ENCODE results near the gene EFCAB7. TPM values are rescaled to one million over a fixed set of nuclear protein-coding genes. Genes with fewer than 3 reads are reported as not detected.
A peak's percentile ranks its signal among the peaks of the same experiment; 100 is the strongest.
"Not testable (repeated sequence)": the region's sequence is repeated elsewhere in the genome, so short reads cannot be mapped to it uniquely, and the experiment has no call there.

The EFCAB7 gene
- total RNA-seq, 1 experiment from 2014 or later = 2.8 TPM

- H3K4me3 Mint-ChIP-seq; POLR2A ChIA-PET; DNase-seq (ENCODE audit: low spot score); H3K27ac Mint-ChIP-seq; H3K36me3 Mint-ChIP-seq; H3K27me3 Mint-ChIP-seq (ENCODE audit: low read depth); H3K9me3 Mint-ChIP-seq: not testable (repeated sequence)
- CTCF ChIA-PET = interaction anchor here (0.6 to 2.9 kb wide), 10 partner anchors 9 to 230 kb away, joined by 3 to 21 read pairs (median 4); partner anchors contain the start of genes EFCAB7 and PGM1
- peak; percentile 29; the same call in 1 of the 2 replicates for ATAC-seq
- TF ChIP-seq, protein P1, sequence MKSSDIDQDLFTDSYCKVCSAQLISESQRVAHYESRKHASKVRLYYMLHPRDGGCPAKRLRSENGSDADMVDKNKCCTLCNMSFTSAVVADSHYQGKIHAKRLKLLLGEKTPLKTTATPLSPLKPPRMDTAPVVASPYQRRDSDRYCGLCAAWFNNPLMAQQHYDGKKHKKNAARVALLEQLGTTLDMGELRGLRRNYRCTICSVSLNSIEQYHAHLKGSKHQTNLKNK (CRISPR knock-in tag; IDR thresholded peaks at IDR 0.05) = peak; percentile 32; the same call in 1 of the 2 replicates
- TF ChIP-seq, protein P2, sequence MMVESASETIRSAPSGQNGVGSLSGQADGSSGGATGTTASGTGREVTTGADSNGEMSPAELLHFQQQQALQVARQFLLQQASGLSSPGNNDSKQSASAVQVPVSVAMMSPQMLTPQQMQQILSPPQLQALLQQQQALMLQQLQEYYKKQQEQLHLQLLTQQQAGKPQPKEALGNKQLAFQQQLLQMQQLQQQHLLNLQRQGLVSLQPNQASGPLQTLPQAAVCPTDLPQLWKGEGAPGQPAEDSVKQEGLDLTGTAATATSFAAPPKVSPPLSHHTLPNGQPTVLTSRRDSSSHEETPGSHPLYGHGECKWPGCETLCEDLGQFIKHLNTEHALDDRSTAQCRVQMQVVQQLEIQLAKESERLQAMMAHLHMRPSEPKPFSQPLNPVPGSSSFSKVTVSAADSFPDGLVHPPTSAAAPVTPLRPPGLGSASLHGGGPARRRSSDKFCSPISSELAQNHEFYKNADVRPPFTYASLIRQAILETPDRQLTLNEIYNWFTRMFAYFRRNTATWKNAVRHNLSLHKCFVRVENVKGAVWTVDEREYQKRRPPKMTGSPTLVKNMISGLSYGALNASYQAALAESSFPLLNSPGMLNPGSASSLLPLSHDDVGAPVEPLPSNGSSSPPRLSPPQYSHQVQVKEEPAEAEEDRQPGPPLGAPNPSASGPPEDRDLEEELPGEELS (CRISPR knock-in tag; IDR thresholded peaks at IDR 0.05) = peak; percentile 13; the same call in 1 of the 2 replicates
- peak; percentile 9; the same call in 1 of the 2 replicates for TF ChIP-seq ETV6 (CRISPR knock-in tag; IDR thresholded peaks at IDR 0.05)
- H3K4me1 Mint-ChIP-seq = peaks cover 31% of the 10 kb centered on the region
These were observed 51.0 kb downstream of the EFCAB7 start for GRCh38 chr1:63574203-63574796.

GRCh38 chr1:63575340-63575826, 52.1 kb downstream of the EFCAB7 start:
- ChIA-PET CTCF (interaction anchor here (0.6 to 2.9 kb wide), 22 partner anchors 9 to 673 kb away, joined by 3 to 21 read pairs (median 4); partner anchors contain the start of genes EFCAB7, ITGB3BP and PGM1), POLR2A (no interaction called here)
- Mint-ChIP-seq H3K27me3 (ENCODE audit: low read depth) (no peaks in the 10 kb centered on the region), H3K27ac (no peak overlapping the region), H3K36me3 (peaks cover 7% of the 10 kb centered on the region), H3K9me3 (peaks cover 7% of the 10 kb centered on the region), H3K4me1 (peaks cover 20% of the 10 kb centered on the region), H3K4me3 (no peak overlapping the region)
- TF ChIP-seq AFF4 (CRISPR knock-in tag; IDR thresholded peaks at IDR 0.05; ENCODE audit: borderline replicate concordance) (no peak), CTCF (IDR thresholded peaks at IDR 0.05) (peak; percentile 89)
- DNase-seq (ENCODE audit: low spot score) = no peak
- peak; percentile 79 for ATAC-seq

GRCh38 chr1:63586326-63586725, 63.0 kb downstream of the EFCAB7 start:
- peaks cover 16% of the 10 kb centered on the region; the same call in 1 of the 2 replicates for H3K36me3 Mint-ChIP-seq
- ATAC-seq; H3K4me3 Mint-ChIP-seq; H3K4me1 Mint-ChIP-seq; H3K27me3 Mint-ChIP-seq (ENCODE audit: low read depth); DNase-seq (ENCODE audit: low spot score); H3K27ac Mint-ChIP-seq; CTCF ChIA-PET; H3K9me3 Mint-ChIP-seq; POLR2A ChIA-PET: not testable (repeated sequence)

DNA sequence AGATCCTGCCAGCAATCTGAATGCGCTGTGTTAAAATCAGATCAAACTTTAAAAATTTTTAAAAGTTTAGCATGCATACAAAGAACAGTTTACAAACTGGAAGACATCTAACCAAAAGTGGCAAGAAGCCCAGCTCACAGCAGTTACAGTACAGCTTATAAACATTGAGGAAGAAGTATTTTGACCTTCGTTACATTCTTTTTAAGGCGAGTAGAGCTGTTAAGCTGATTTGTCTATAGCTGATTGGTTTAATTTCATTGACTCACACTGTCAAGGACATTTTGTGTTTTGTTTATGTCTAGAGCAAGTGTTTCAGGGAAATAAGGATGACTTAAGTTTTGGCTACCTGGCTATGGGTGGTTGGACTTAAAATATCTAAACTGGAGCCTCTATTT, 66.8 kb downstream of the EFCAB7 start:
- Mint-ChIP-seq H3K27ac (no peak overlapping the region), H3K4me3 (no peak overlapping the region), H3K9me3 (peaks cover 4% of the 10 kb centered on the region), H3K36me3 (0 out of 2 replicates have a peak, but pooled peaks cover 5% of the 10 kb centered on the region), H3K27me3 (ENCODE audit: low read depth) (no peaks in the 10 kb centered on the region), H3K4me1 (peaks cover 11% of the 10 kb centered on the region)
- ATAC-seq (no peak), DNase-seq (ENCODE audit: low spot score) (no peak)
- CTCF ChIA-PET = no interaction called here
- POLR2A ChIA-PET = no interaction called here
- TF ChIP-seq ETV6 (CRISPR knock-in tag; IDR thresholded peaks at IDR 0.05) (no peak), RORB (CRISPR knock-in tag; IDR thresholded peaks at IDR 0.05) (no peak), AR (CRISPR knock-in tag; IDR thresholded peaks at IDR 0.05) (no peak), NR1H2 (CRISPR knock-in tag; IDR thresholded peaks at IDR 0.05) (no peak), NR2C2 (CRISPR knock-in tag; IDR thresholded peaks at IDR 0.05) (no peak)
- TF ChIP-seq, protein P3, sequence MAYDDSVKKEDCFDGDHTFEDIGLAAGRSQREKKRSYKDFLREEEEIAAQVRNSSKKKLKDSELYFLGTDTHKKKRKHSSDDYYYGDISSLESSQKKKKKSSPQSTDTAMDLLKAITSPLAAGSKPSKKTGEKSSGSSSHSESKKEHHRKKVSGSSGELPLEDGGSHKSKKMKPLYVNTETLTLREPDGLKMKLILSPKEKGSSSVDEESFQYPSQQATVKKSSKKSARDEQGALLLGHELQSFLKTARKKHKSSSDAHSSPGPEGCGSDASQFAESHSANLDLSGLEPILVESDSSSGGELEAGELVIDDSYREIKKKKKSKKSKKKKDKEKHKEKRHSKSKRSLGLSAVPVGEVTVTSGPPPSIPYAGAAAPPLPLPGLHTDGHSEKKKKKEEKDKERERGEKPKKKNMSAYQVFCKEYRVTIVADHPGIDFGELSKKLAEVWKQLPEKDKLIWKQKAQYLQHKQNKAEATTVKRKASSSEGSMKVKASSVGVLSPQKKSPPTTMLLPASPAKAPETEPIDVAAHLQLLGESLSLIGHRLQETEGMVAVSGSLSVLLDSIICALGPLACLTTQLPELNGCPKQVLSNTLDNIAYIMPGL (CRISPR knock-in tag; IDR thresholded peaks at IDR 0.05) = no peak
- TF ChIP-seq, protein P1 (CRISPR knock-in tag; IDR thresholded peaks at IDR 0.05) = no peak
